Ascending aorta (tissue), 2 donors: ENCODE data around the gene ANKMY1. TPM values are rescaled to one million over a fixed set of nuclear protein-coding genes. Genes with fewer than 3 reads are reported as not detected.

ENCODE experiments used
- DNase-seq, 2 donors: peaks; one replicate each; pipeline ENCODE4 v3.0.0-alpha.2; 2019; ENCODE audit warnings: low spot score in 2 of 2
- H3K27ac ChIP-seq, 2 donors: fragments of 200-600 bp; sonication (generic); one replicate each; pipeline ENCODE4 v1.5.1; 2016 to 2017; ENCODE audit warnings: mild to moderate bottlenecking in 1 of 2
- H3K27me3 ChIP-seq: fragments of 200-600 bp; sonication (generic); one replicate; pipeline ENCODE4 v1.5.1; 2017
- H3K36me3 ChIP-seq, 2 donors: fragments of 200-600 bp; sonication (generic); one replicate each; pipeline ENCODE4 v1.5.1; 2016
- H3K4me1 ChIP-seq, 2 donors: fragments of 200-600 bp; sonication (generic); one replicate each; pipeline ENCODE4 v1.5.1; 2016 to 2017; ENCODE audit warnings: mild to moderate bottlenecking in 1 of 2
- H3K4me3 ChIP-seq, 2 donors: fragments of 200-600 bp; sonication (generic); one replicate each; pipeline ENCODE4 v1.5.1; 2016 to 2017; ENCODE audit warnings: mild to moderate bottlenecking in 1 of 2
- H3K9me3 ChIP-seq, 2 donors: fragments of 200-600 bp; sonication (generic); one replicate each; pipeline ENCODE4 v1.5.1; 2016
- CTCF ChIP-seq, 3 experiments: fragments of 200-600 bp in 2 of 3; fragments of 450-650 bp in 1 of 3; sonication (generic) in 2 of 3; IDR thresholded peaks; one replicate each; pipeline ENCODE4 v1.5.1; 2016 to 2019; ENCODE audit warnings: antibody characterized with exemption in 3 of 3, mild to moderate bottlenecking in 1 of 3, moderate library complexity in 1 of 3
- intact Hi-C: fragments of 100-400 bp; cut with DNase I; formaldehyde crosslinking; loops from one replicate; pipeline ENCODE4 v1.15.1; 2023
- total RNA-seq: library from RNA; depleted of rRNA; stranded (reverse); fragments of >200 nt; gene quantifications from one replicate; pipeline ENCODE4 v1.1.0, GENCODE V29; 2016

ANKMY1 gene
- total RNA-seq, 1 donor from 2014 or later, result 14.4 TPM

- no peak for TF ChIP-seq CTCF (IDR thresholded peaks at IDR 0.05)
- Histone ChIP-seq H3K9me3 (no peaks in the 10 kb centered on the region), H3K4me1 (peaks cover 0 to 6% of the 10 kb centered on the region in 2 donors), H3K27ac (no peak overlapping the region), H3K4me3 (no peak overlapping the region), H3K27me3 (no peaks in the 10 kb centered on the region), H3K36me3 (peaks cover 21 to 29% of the 10 kb centered on the region in 2 donors)
- intact Hi-C loops, result no loop called here
- DNase-seq, result peak in 1 of 2 donors; percentile 54
These were observed 99.5 kb downstream of the ANKMY1 start for GRCh38 chr2:240458044-240458899.

GRCh38 chr2:240457223-240458043 is 100.4 kb downstream of the ANKMY1 start:
- intact Hi-C loops, result no loop called here
- DNase-seq, result no peak
- no peak overlapping the region for H3K27ac ChIP-seq
- H3K4me1 ChIP-seq, result peaks cover 0 to 6% of the 10 kb centered on the region in 2 donors
- TF ChIP-seq CTCF (IDR thresholded peaks at IDR 0.05), result no peak
- H3K4me3 ChIP-seq, result no peak overlapping the region
- H3K27me3 ChIP-seq, result no peaks in the 10 kb centered on the region
- H3K9me3 ChIP-seq, result no peaks in the 10 kb centered on the region
- peaks cover 14 to 20% of the 10 kb centered on the region in 2 donors for H3K36me3 ChIP-seq

GRCh38 chr2:240456447-240457222 is 101.2 kb downstream of the ANKMY1 start:
- no peak for TF ChIP-seq CTCF (IDR thresholded peaks at IDR 0.05)
- no peak for DNase-seq
- H3K27me3 ChIP-seq, result no peaks in the 10 kb centered on the region
- H3K9me3 ChIP-seq, result no peaks in the 10 kb centered on the region
- H3K4me1 ChIP-seq, result peaks cover 6 to 13% of the 10 kb centered on the region in 2 donors
- no peak overlapping the region for H3K4me3 ChIP-seq
- H3K27ac ChIP-seq, result peak overlapping the region in 1 of 2 donors; percentile 7
- H3K36me3 ChIP-seq, result peaks cover 6 to 13% of the 10 kb centered on the region in 2 donors
- intact Hi-C loops, result no loop called here

- peaks cover 10 to 20% of the 10 kb centered on the region in 2 donors for H3K4me1 ChIP-seq
- no peaks in the 10 kb centered on the region for H3K9me3 ChIP-seq
- H3K4me3 ChIP-seq, result no peak overlapping the region
- no peaks in the 10 kb centered on the region for H3K27me3 ChIP-seq
- H3K27ac ChIP-seq, result peak overlapping the region in 1 of 2 donors; percentile 7
- peaks cover under 1 to 8% of the 10 kb centered on the region in 2 donors for H3K36me3 ChIP-seq
- intact Hi-C loops, result no loop called here
- TF ChIP-seq CTCF (IDR thresholded peaks at IDR 0.05), result no peak
- DNase-seq, result no peak
These were observed 101.9 kb downstream of the ANKMY1 start for GRCh38 chr2:240455647-240456446.

GRCh38 chr2:240455272-240455646 is 102.5 kb downstream of the ANKMY1 start:
- no peak for DNase-seq
- H3K36me3 ChIP-seq, result peaks cover 0 to 8% of the 10 kb centered on the region in 2 donors
- H3K27ac ChIP-seq, result no peak overlapping the region
- H3K4me3 ChIP-seq, result no peak overlapping the region
- no peak for TF ChIP-seq CTCF (IDR thresholded peaks at IDR 0.05)
- H3K4me1 ChIP-seq, result peaks cover 10 to 20% of the 10 kb centered on the region in 2 donors
- intact Hi-C loops, result no loop called here
- H3K27me3 ChIP-seq, result no peaks in the 10 kb centered on the region
- H3K9me3 ChIP-seq, result no peaks in the 10 kb centered on the region
